K562 (cell line): Measurements from ENCODE around the gene BRPF1. TPM values are rescaled to one million over a fixed set of nuclear protein-coding genes. Genes with fewer than 3 reads are reported as not detected.

Experiments
- ATAC-seq: fragments of 200-7000 bp; cut with Tn5 transposase; 3 replicates; pipeline ENCODE4 v1.9.1; 2020; ENCODE audit warnings: moderate library complexity
- Bru-seq: library from RNA; stranded (reverse); fragments of 400-500 nt; gene quantifications from one replicate; lab custom pipeline; 2021; lab: Mats Ljungman, UMichigan
- BruChase-seq, 2 experiments: library from RNA; stranded (reverse); fragments of 400-500 nt; gene quantifications; one replicate each; lab custom pipeline; 2021; lab: Mats Ljungman, UMichigan
- BruUV-seq: library from RNA; stranded (reverse); fragments of 400-500 nt; replicated peaks from 2 replicates; lab custom pipeline; 2021; lab: Mats Ljungman, UMichigan
- CTCF ChIA-PET: fragments of 300-600 bp; formaldehyde crosslinking; extraction: SDS; loops from one replicate; lab custom pipeline; 2021; ENCODE audit warnings: low intra/inter-chr PET ratio; lab: Yijun Ruan, JAX
- POLR2A ChIA-PET: fragments of 300-600, 350-650 bp; sonication (Branson Sonifier 250); formaldehyde crosslinking; extraction: SDS; loops from one replicate; lab custom pipeline; 2021; ENCODE audit warnings: antibody characterized with exemption, inconsistent platforms; lab: Yijun Ruan, JAX
- DNase-seq, 4 experiments: peaks; one replicate each; pipeline versions ENCODE4 v3.0.0 to v3.0.0-alpha.2; 2011 to 2018; ENCODE audit warnings: low spot score in 3 of 4, mixed read lengths in 3 of 4; ENCODE audit errors: extremely low read depth in 1 of 4
- FAIRE-seq: peaks from 2 replicates; lab custom pipeline; 2011; peaks lifted over from hg19 to GRCh38; lab: Jason Lieb, UNC
- H2AFZ ChIP-seq: 2 replicates; pipeline ENCODE4 v1.6.0; 2011; ENCODE audit warnings: low read depth, low read length, control low read depth, inconsistent platforms
- H3K27ac ChIP-seq: fragments of 200-600 bp; 3 replicates; pipeline ENCODE4 v1.8.0; 2011; ENCODE audit warnings: low read depth, mild to moderate bottlenecking, control low read depth, inconsistent platforms, low read length, moderate library complexity, mixed read lengths; ENCODE audit errors: extremely low read depth
- H3K27me3 ChIP-seq, 2 experiments: fragments of 300-600 bp in 1 of 2; 2 replicates in 1 of 2; 3 replicates in 1 of 2; pipeline versions ENCODE4 v1.6.0 to v1.8.0; 2011; ENCODE audit warnings: inconsistent platforms in 2 of 2, low read length in 2 of 2, mild to moderate bottlenecking in 1 of 2, mixed read lengths in 1 of 2, moderate library complexity in 1 of 2; ENCODE audit not compliant: control insufficient read depth in 2 of 2, insufficient read depth in 2 of 2
- H3K36me3 ChIP-seq: fragments of 300-600 bp; 3 replicates; pipeline ENCODE4 v1.8.0; 2011; ENCODE audit warnings: mild to moderate bottlenecking, low read length, inconsistent platforms; ENCODE audit not compliant: control insufficient read depth, insufficient read depth
- H3K4me1 ChIP-seq, 2 experiments: fragments of 200-600 bp in 1 of 2; replicated peaks in 1 of 2; 2 replicates in 1 of 2; 3 replicates in 1 of 2; pipeline versions ENCODE4 v1.5.1 to v1.8.0; 2011; ENCODE audit warnings: inconsistent platforms in 2 of 2, low read length in 2 of 2, mild to moderate bottlenecking in 1 of 2, mixed read lengths in 1 of 2, moderate library complexity in 1 of 2; ENCODE audit not compliant: control insufficient read depth in 2 of 2, insufficient read depth in 2 of 2
- H3K4me2 ChIP-seq: 2 replicates; pipeline ENCODE4 v1.6.1; 2011; ENCODE audit warnings: low read length, control low read depth, inconsistent platforms, mixed read lengths; ENCODE audit not compliant: insufficient read depth
- H3K4me3 ChIP-seq: fragments of 200-600 bp; sonication (generic), shearing (Covaris generic); 2 replicates; pipeline ENCODE4 v1.5.1; 2016; ENCODE audit warnings: control low read depth, inconsistent platforms
- H3K79me2 ChIP-seq: fragments of 200-600 bp; 3 replicates; pipeline ENCODE4 v1.8.0; 2011; ENCODE audit warnings: low read length, inconsistent platforms; ENCODE audit not compliant: control insufficient read depth, insufficient read depth
- H3K9ac ChIP-seq, 2 experiments: 2 replicates each; pipeline versions ENCODE4 v1.6.0 to v1.6.1; 2011; ENCODE audit warnings: low read depth in 2 of 2, low read length in 2 of 2, control low read depth in 1 of 2, inconsistent platforms in 1 of 2, mild to moderate bottlenecking in 1 of 2, mixed read lengths in 1 of 2; ENCODE audit not compliant: insufficient read depth in 1 of 2
- H3K9me1 ChIP-seq: one replicate; pipeline ENCODE4 v1.6.0; 2011; ENCODE audit warnings: inconsistent platforms, mild to moderate bottlenecking, low read length, moderate library complexity; ENCODE audit not compliant: control insufficient read depth, insufficient read depth
- H3K9me3 ChIP-seq: replicated peaks from 2 replicates; pipeline ENCODE4 v1.5.1; 2011; ENCODE audit warnings: low read depth, low read length, inconsistent platforms; ENCODE audit not compliant: control insufficient read depth, insufficient read depth
- H4K20me1 ChIP-seq: replicated peaks from 2 replicates; pipeline ENCODE4 v1.6.1; 2011; ENCODE audit warnings: low read length, inconsistent platforms, mixed read lengths; ENCODE audit not compliant: control insufficient read depth, insufficient read depth
- ETV1 ChIP-seq: fragments of 450-650 bp; conservative IDR thresholded peaks from 2 replicates; pipeline ENCODE4 v1.6.1; 2016; ENCODE audit warnings: missing genetic modification characterization, control low read depth, low read depth, missing compliant biosample characterization
- KAT2B ChIP-seq: IDR thresholded peaks from one replicate; pipeline ENCODE4 v1.6.1; 2012; ENCODE audit warnings: low read depth, mild to moderate bottlenecking, control low read depth, inconsistent platforms, low read length, moderate library complexity
- MTA1 ChIP-seq: fragments of 450-650 bp; IDR thresholded peaks from 2 replicates; pipeline ENCODE4 v1.6.1; 2017; ENCODE audit warnings: borderline replicate concordance
- PRDM10 ChIP-seq: fragments of 450-650 bp; IDR thresholded peaks from 2 replicates; pipeline ENCODE4 v1.6.1; 2018; ENCODE audit not compliant: partially characterized antibody
- RBBP5 ChIP-seq: fragments of 200-600 bp; sonication (generic); IDR thresholded peaks from 2 replicates; pipeline ENCODE4 v1.6.1; 2012; ENCODE audit warnings: borderline replicate concordance, mild to moderate bottlenecking, low read length, control low read depth, inconsistent platforms; ENCODE audit not compliant: insufficient read depth, poor library complexity, severe bottlenecking
- SMARCA4 ChIP-seq: fragments of 450-650 bp; IDR thresholded peaks from 2 replicates; pipeline ENCODE4 v1.6.1; 2016
- TCF3 ChIP-seq: sonication (generic); formaldehyde crosslinking; IDR thresholded peaks from 2 replicates; pipeline ENCODE4 v1.4.0; 2020; ENCODE audit warnings: mild to moderate bottlenecking, missing genetic modification reagents
- ZNF263 ChIP-seq: sonication (generic); formaldehyde crosslinking; IDR thresholded peaks from 2 replicates; pipeline ENCODE4 v1.8.0; 2022; ENCODE audit warnings: mild to moderate bottlenecking, missing genetic modification reagents, borderline replicate concordance
- ZNF445 ChIP-seq: fragments of 250-450 bp; sonication (Bioruptor Pico); IDR thresholded peaks from 2 replicates; pipeline ENCODE4 v1.4.0; 2020; ENCODE audit warnings: low read depth, mild to moderate bottlenecking, moderate library complexity
- WGBS: fragments of 100-300 bp; shearing (Covaris generic); methylation state at CpG from one replicate; pipeline ENCODE4 v1.1.6; 2016; ENCODE audit warnings: low coverage, mixed read lengths; ENCODE audit not compliant: insufficient coverage; ENCODE audit errors: missing lambda C conversion rate; 5-methylcytosine and 5-hydroxymethylcytosine counted together
- in situ Hi-C: fragments of 300-500 bp; cut with MboI; formaldehyde crosslinking; loops from 4 replicates; pipeline ENCODE4 v1.15.0; 2018; ENCODE audit warnings: inconsistent platforms, mixed read lengths
- intact Hi-C: fragments of 100-400 bp; cut with micrococcal nuclease; formaldehyde crosslinking; loops from 2 replicates; pipeline ENCODE4 v1.14.2; 2022
- long read RNA-seq, 3 experiments: library from polyadenylated mRNA in 2 of 3; library from RNA in 1 of 3; unstranded in 2 of 3; stranded (forward) in 1 of 3; transcript quantifications; one replicate each; pipeline ENCODE4 v2.0.0, GENCODE V29; 2019 to 2022
- polyA minus RNA-seq, 3 experiments: library from RNA; depleted of rRNA, polyadenylated mRNA; stranded (reverse); fragments of >200 nt; gene quantifications; 2 replicates each; pipeline ENCODE4 v1.2.3, GENCODE V29; 2011
- polyA plus RNA-seq, 8 experiments: library from polyadenylated mRNA; depleted of rRNA in 4 of 8; stranded (reverse) in 5 of 8; unstranded in 3 of 8; fragments of >200 nt; fragmentation: Nextera tagmentation in 2 of 8; fragmentation: Illumina TruSeq in 1 of 8; extraction: Ambion mirVana in 2 of 8; extraction: Trizol in 1 of 8; gene quantifications; 2 replicates each; pipeline versions ENCODE4 v1.2.1 to v1.2.3, GENCODE V29; 2011 to 2014; ENCODE audit warnings: inconsistent platforms in 1 of 8, missing spikeins in 1 of 8
- total RNA-seq, 7 experiments: library from RNA; depleted of rRNA in 6 of 7; stranded (reverse); fragments of >200 nt in 6 of 7; fragmentation: Illumina TruSeq in 2 of 7; extraction: Trizol in 2 of 7; gene quantifications; 2 replicates each; pipeline versions ENCODE4 v1.2.1 to v1.2.3, GENCODE V29; 2011 to 2021; ENCODE audit warnings: low replicate concordance in 1 of 7
- TF ChIP-seq, protein P1 (sequence below): IDR thresholded peaks from 2 replicates; pipeline ENCODE4 v1.6.1; 2011; ENCODE audit not compliant: insufficient read length; ENCODE audit errors: extremely low read depth

The BRPF1 gene
- 33.6 and 67.8 TPM in 2 replicates for total RNA-seq (2011; cell fraction: chromatin; rRNA removed; ENCODE audit: low replicate concordance)
- 33.7 and 49.2 TPM in 2 replicates for total RNA-seq (2011; cell fraction: nucleolus; rRNA removed)
- total RNA-seq (2011; cell fraction: nucleoplasm; rRNA removed), result 26.6 and 32.0 TPM in 2 replicates
- total RNA-seq (2014; rRNA removed), result 29.9 and 38.9 TPM in 2 replicates
- 12.6 and 13.5 TPM in 2 replicates for total RNA-seq (2014; rRNA removed; fragmentation: Illumina TruSeq; extraction: Trizol)
- 23.5 and 25.5 TPM in 2 replicates for total RNA-seq (2015; rRNA removed; fragmentation: Illumina TruSeq; extraction: Trizol)
- 40.2 and 40.6 TPM in 2 replicates for total RNA-seq (2021)
- 12.7 and 16.6 TPM in 2 replicates for polyA plus RNA-seq (2011; rRNA removed)
- 12.3 and 19.3 TPM in 2 replicates for polyA plus RNA-seq (2011; cell fraction: cytosol; rRNA removed)
- 46.8 and 95.4 TPM in 2 replicates for polyA plus RNA-seq (2011; cell fraction: nucleus; rRNA removed)
- polyA plus RNA-seq (2012), result 23.7 and 24.3 TPM in 2 replicates
- polyA plus RNA-seq (2014; fragmentation: Illumina TruSeq; extraction: Trizol), result 26.7 and 30.5 TPM in 2 replicates
- polyA plus RNA-seq (2014; fragmentation: Nextera tagmentation; extraction: Ambion mirVana), result 1 to 10 TPM; 1.1 to 1.4 TPM
- polyA plus RNA-seq (2014; rRNA removed), result 26.0 and 32.8 TPM in 2 replicates
- 14.6 and 16.9 TPM in 2 replicates for polyA minus RNA-seq (2011; rRNA and poly(A)+ RNA removed)
- 15.2 and 22.2 TPM in 2 replicates for polyA minus RNA-seq (2011; cell fraction: cytosol; rRNA and poly(A)+ RNA removed)
- 24.9 and 29.5 TPM in 2 replicates for polyA minus RNA-seq (2011; cell fraction: nucleus; rRNA and poly(A)+ RNA removed)
- percentile 89 among the genes with signal in this experiment for Bru-seq, nascent RNA
- BruChase-seq, experiment 1, labeled RNA remaining after a 2-hour chase, result percentile 87 among the genes with signal in this experiment
- percentile 90 among the genes with signal in this experiment for BruChase-seq, experiment 2, labeled RNA remaining after a 6-hour chase
- long read RNA-seq, experiment 1, full-length matches to known transcripts, result 1 of 88 reads
- long read RNA-seq, experiment 1, partial matches to known transcripts, result 55 of 88 reads
- long read RNA-seq, experiment 1, other reads (novel, unspliced or antisense), result 32 of 88 reads
- long read RNA-seq, experiment 2, full-length matches to known transcripts, result 5 of 53 reads
- long read RNA-seq, experiment 2, partial matches to known transcripts, result 32 of 53 reads
- long read RNA-seq, experiment 2, other reads (novel, unspliced or antisense), result 16 of 53 reads
- long read RNA-seq, experiment 3, partial matches to known transcripts, result 7 of 9 reads
- long read RNA-seq, experiment 3, other reads (novel, unspliced or antisense), result 2 of 9 reads

GRCh38 chr3:9731206-9732079, at the start of gene BRPF1:
TSS of gene BRPF1 (plus strand) at chr3:9731735. CDS start at chr3:9734141, 2,406 bp downstream.
- H3K4me2 ChIP-seq, result peak within 1 kb of the TSS; percentile 91
- DNase-seq (peak; percentile 99 to 100 (median 100)), ATAC-seq (peak; percentile 97), FAIRE-seq (peak; percentile 91)
- H4K20me1 ChIP-seq, result peaks cover 16% of the 10 kb centered on the region
- H3K27me3 ChIP-seq, result no peaks in the 10 kb centered on the region
- peak within 1 kb of the TSS; percentile 93 for H3K4me3 ChIP-seq
- ChIA-PET POLR2A (interaction anchor here (0.6 to 5.9 kb wide), 17 partner anchors 8 to 589 kb away, joined by 3 to 60 read pairs (median 4); partner anchors contain the start of genes ARPC4, OGG1, SEC13 and THUMPD3), CTCF (no interaction called here)
- under 1% methylated on average over 67 of the region's 88 CpGs for WGBS
- no TSS peak for BruUV-seq
- H3K9ac ChIP-seq, result peak within 1 kb of the TSS; percentile 99 to 100
- peak within 1 kb of the TSS; percentile 100 for H2AFZ ChIP-seq
- peaks cover 43% of the 10 kb centered on the region for H3K79me2 ChIP-seq
- peak within 1 kb of the TSS; percentile 100 for H3K27ac ChIP-seq
- no peaks in the 10 kb centered on the region for H3K9me1 ChIP-seq
- in situ Hi-C loops (no loop called here), intact Hi-C loops (loop anchor here (1.0 kb wide), 1 partner anchor 18 kb away; the partner anchor contains the start of gene OGG1)
- H3K4me1 ChIP-seq, result peaks cover 34 to 36% of the 10 kb centered on the region in 2 experiments
- no peaks in the 10 kb centered on the region for H3K9me3 ChIP-seq
- peaks cover 35% of the 10 kb centered on the region for H3K36me3 ChIP-seq
- no peak for TF ChIP-seq KAT2B
- no peak for TF ChIP-seq SMARCA4
- TF ChIP-seq ZNF263 (CRISPR knock-in tag), result no peak
- TF ChIP-seq MTA1, result peak; percentile 47
- TF ChIP-seq RBBP5, result peak; percentile 98
- TF ChIP-seq ZNF445 (CRISPR knock-in tag), result no peak; the same call in 1 of the 2 replicates
- TF ChIP-seq PRDM10, result peak; percentile 62
- TF ChIP-seq ETV1 (tag), result peak; percentile 82
- 0 out of 2 replicates have a peak, but pooled peaks have one; percentile 11 for TF ChIP-seq TCF3
- TF ChIP-seq, protein P1, sequence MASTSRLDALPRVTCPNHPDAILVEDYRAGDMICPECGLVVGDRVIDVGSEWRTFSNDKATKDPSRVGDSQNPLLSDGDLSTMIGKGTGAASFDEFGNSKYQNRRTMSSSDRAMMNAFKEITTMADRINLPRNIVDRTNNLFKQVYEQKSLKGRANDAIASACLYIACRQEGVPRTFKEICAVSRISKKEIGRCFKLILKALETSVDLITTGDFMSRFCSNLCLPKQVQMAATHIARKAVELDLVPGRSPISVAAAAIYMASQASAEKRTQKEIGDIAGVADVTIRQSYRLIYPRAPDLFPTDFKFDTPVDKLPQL, result no peak
